Endodermal cell (in vitro differentiated cells): ENCODE data around the gene UNC13B. TPM values are rescaled to one million over a fixed set of nuclear protein-coding genes. Genes with fewer than 3 reads are reported as not detected.

Source experiments
- DNase-seq: peaks from one replicate; pipeline ENCODE4 v3.0.0-alpha.2; 2017
- H3K27ac ChIP-seq: 2 replicates; pipeline ENCODE4 v1.5.1; 2013; ENCODE audit warnings: mild to moderate bottlenecking, low read depth, low read length, moderate library complexity
- H3K27me3 ChIP-seq: 2 replicates; pipeline ENCODE4 v1.6.1; 2013; ENCODE audit warnings: mild to moderate bottlenecking, low read length, moderate library complexity; ENCODE audit not compliant: insufficient read depth, control insufficient read depth, poor library complexity, severe bottlenecking
- H3K36me3 ChIP-seq: 2 replicates; pipeline ENCODE4 v1.7.0; 2013; ENCODE audit warnings: mild to moderate bottlenecking, low read length, moderate library complexity; ENCODE audit not compliant: control insufficient read depth, insufficient read depth
- H3K4me1 ChIP-seq: one replicate; pipeline ENCODE4 v1.7.0; 2013; ENCODE audit warnings: low read length; ENCODE audit not compliant: control insufficient read depth, insufficient read depth
- H3K4me3 ChIP-seq: 2 replicates; pipeline ENCODE4 v1.5.1; 2013; ENCODE audit warnings: mild to moderate bottlenecking, low read length, moderate library complexity
- H3K9ac ChIP-seq: 2 replicates; pipeline ENCODE4 v1.6.1; 2013; ENCODE audit warnings: mild to moderate bottlenecking, low read length, moderate library complexity; ENCODE audit not compliant: poor library complexity, severe bottlenecking; ENCODE audit errors: extremely low read depth
- H3K9me3 ChIP-seq: 2 replicates; pipeline ENCODE4 v1.6.1; 2013; ENCODE audit warnings: mild to moderate bottlenecking, low read length, moderate library complexity; ENCODE audit not compliant: control insufficient read depth
- H3K27ac Mint-ChIP-seq: 2 replicates; pipeline ENCODE4 v1.8.0; 2020; ENCODE audit warnings: mixed read lengths
- H3K27me3 Mint-ChIP-seq: 2 replicates; pipeline ENCODE4 v1.8.0; 2021; ENCODE audit warnings: mild to moderate bottlenecking, mixed read lengths; ENCODE audit not compliant: insufficient read depth
- H3K36me3 Mint-ChIP-seq: 2 replicates; pipeline ENCODE4 v1.8.0; 2020; ENCODE audit warnings: low read depth, mixed read lengths
- H3K4me1 Mint-ChIP-seq: 2 replicates; pipeline ENCODE4 v1.8.0; 2020; ENCODE audit warnings: mixed read lengths
- H3K4me3 Mint-ChIP-seq: 2 replicates; pipeline ENCODE4 v1.8.0; 2020; ENCODE audit warnings: mild to moderate bottlenecking, moderate library complexity, mixed read lengths
- H3K9me3 Mint-ChIP-seq: 2 replicates; pipeline ENCODE4 v1.8.0; 2020; ENCODE audit warnings: mild to moderate bottlenecking, mixed read lengths
- WGBS, 2 experiments: methylation state at CpG; one replicate each; pipeline versions ENCODE4 v1.1.5 to v1.1.7; 2013; ENCODE audit warnings: missing lambda C conversion rate in 2 of 2, mixed read lengths in 1 of 2; ENCODE audit not compliant: insufficient coverage in 1 of 2, insufficient read length in 1 of 2; 5-methylcytosine and 5-hydroxymethylcytosine counted together
- total RNA-seq, 2 donors: library from RNA; stranded (reverse); fragmentation: NEBNext Ultra II Directional in 1 of 2; extraction: Animal tissue kit (Norgen Biotek cat#: 25700) in 1 of 2; gene quantifications; 2 replicates in 1 of 2; 3 replicates in 1 of 2; pipeline ENCODE4 v1.2.1, GENCODE V29; 2021
- TF ChIP-seq, protein P1 (sequence below): fragments of 200-600 bp; sonication (generic); conservative IDR thresholded peaks from 2 replicates; pipeline ENCODE4 v1.5.0; 2021; ENCODE audit warnings: antibody characterized with exemption, mild to moderate bottlenecking

The UNC13B gene
- total RNA-seq, 2 donors from 2014 or later, result 53.9 to 57.2 TPM

- Mint-ChIP-seq H3K4me3 (peak overlapping the region; percentile 76), H3K9me3 (no peaks in the 10 kb centered on the region), H3K27me3 (no peaks in the 10 kb centered on the region), H3K27ac (peak overlapping the region; percentile 93), H3K4me1 (peaks cover 45% of the 10 kb centered on the region), H3K36me3 (peaks cover 4% of the 10 kb centered on the region)
- Histone ChIP-seq H3K27ac (peak overlapping the region; percentile 96), H3K4me1 (peaks cover 12% of the 10 kb centered on the region), H3K9me3 (no peaks in the 10 kb centered on the region), H3K9ac (peak overlapping the region; percentile 75), H3K4me3 (peak overlapping the region; percentile 96), H3K27me3 (no peaks in the 10 kb centered on the region), H3K36me3 (no peaks in the 10 kb centered on the region)
- 6% methylated on average over 5 of the region's 5 CpGs; no CpG with 5 or more reads in 1 of the 2 experiments for WGBS, 2 experiments
- peak; percentile 96 for DNase-seq
- TF ChIP-seq, protein P1, sequence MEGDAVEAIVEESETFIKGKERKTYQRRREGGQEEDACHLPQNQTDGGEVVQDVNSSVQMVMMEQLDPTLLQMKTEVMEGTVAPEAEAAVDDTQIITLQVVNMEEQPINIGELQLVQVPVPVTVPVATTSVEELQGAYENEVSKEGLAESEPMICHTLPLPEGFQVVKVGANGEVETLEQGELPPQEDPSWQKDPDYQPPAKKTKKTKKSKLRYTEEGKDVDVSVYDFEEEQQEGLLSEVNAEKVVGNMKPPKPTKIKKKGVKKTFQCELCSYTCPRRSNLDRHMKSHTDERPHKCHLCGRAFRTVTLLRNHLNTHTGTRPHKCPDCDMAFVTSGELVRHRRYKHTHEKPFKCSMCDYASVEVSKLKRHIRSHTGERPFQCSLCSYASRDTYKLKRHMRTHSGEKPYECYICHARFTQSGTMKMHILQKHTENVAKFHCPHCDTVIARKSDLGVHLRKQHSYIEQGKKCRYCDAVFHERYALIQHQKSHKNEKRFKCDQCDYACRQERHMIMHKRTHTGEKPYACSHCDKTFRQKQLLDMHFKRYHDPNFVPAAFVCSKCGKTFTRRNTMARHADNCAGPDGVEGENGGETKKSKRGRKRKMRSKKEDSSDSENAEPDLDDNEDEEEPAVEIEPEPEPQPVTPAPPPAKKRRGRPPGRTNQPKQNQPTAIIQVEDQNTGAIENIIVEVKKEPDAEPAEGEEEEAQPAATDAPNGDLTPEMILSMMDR, result no peak
Measured at GRCh38 chr9:35114113-35114839, 47.5 kb upstream of the UNC13B start.

GRCh38 chr9:35114840-35115628 is 46.8 kb upstream of the UNC13B start:
- H3K9ac ChIP-seq, result peak overlapping the region; percentile 75
- peak overlapping the region; percentile 93 for H3K27ac Mint-ChIP-seq
- H3K4me1 ChIP-seq, result peaks cover 7% of the 10 kb centered on the region
- peak; percentile 71 for DNase-seq
- H3K27me3 Mint-ChIP-seq, result no peaks in the 10 kb centered on the region
- H3K4me3 Mint-ChIP-seq, result peak overlapping the region; percentile 76
- peak overlapping the region; percentile 96 for H3K27ac ChIP-seq
- H3K36me3 ChIP-seq, result no peaks in the 10 kb centered on the region
- H3K4me3 ChIP-seq, result peak overlapping the region; percentile 96
- H3K9me3 Mint-ChIP-seq, result no peaks in the 10 kb centered on the region
- H3K9me3 ChIP-seq, result no peaks in the 10 kb centered on the region
- TF ChIP-seq, protein P1, result no peak
- 32 to 83% methylated on average over 1 to 11 of the region's 12 CpGs for WGBS, 2 experiments
- H3K36me3 Mint-ChIP-seq, result peaks cover 4% of the 10 kb centered on the region
- no peaks in the 10 kb centered on the region for H3K27me3 ChIP-seq
- H3K4me1 Mint-ChIP-seq, result peaks cover 40% of the 10 kb centered on the region

DNA sequence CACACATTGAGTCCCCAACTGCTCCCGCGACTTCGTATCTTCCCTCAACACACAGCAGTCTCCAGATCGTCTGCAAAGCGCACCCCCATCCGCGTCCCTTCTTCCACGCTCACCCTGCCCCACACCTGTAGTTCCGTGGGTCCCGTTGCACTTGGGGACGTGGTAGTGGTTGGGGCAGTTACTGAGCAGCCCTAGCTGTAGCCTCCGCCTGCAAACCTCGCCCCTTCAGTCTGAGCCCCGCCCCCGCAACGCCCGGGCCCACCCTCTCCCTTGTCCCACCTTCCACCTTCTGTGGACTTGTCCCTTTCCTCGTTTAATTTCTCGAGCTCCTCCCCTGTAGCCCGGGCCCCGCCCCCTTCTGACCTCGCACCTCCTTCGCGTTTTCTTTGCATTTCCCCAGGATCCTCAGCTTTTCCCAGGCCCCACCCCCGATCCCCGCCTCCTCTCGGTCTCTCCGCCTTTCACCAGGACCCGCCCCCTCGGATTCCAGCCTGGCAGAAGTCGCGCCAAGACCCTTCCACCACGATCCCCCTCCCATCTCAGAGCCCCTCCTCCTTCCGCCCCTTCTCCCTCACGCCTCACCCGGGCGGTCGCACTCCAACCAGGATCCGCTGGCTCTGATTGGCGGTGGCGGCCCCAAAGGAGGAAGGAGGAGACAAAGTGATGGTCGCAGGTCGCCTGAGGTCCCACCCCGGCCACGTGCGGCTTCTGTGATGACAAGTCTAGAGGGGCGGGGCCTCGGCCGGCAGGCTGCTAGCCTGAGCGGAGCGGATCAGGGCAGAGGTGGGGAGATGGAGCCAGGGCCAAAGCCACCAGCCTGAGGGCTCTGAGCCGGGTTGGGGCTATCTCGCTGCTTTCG is 45.9 kb upstream of the UNC13B start, which contains the start of gene ATOSB:
Gene ATOSB, minus strand, starts transcription at position 183 of the 859 bp plus-strand sequence. CDS start 7,588 bp downstream, outside the sequence.
- no peaks in the 10 kb centered on the region for H3K27me3 ChIP-seq
- H3K36me3 ChIP-seq, result no peaks in the 10 kb centered on the region
- H3K9me3 ChIP-seq, result no peaks in the 10 kb centered on the region
- TF ChIP-seq, protein P1, result no peak
- Mint-ChIP-seq H3K4me1 (peaks cover 32% of the 10 kb centered on the region), H3K4me3 (peak within 1 kb of the TSS; percentile 76), H3K9me3 (no peaks in the 10 kb centered on the region), H3K27ac (peak within 1 kb of the TSS; percentile 93), H3K36me3 (peaks cover 4% of the 10 kb centered on the region), H3K27me3 (no peaks in the 10 kb centered on the region)
- H3K4me1 ChIP-seq, result peaks cover 7% of the 10 kb centered on the region
- 0% methylated on average over 11 to 54 of the region's 54 CpGs for WGBS, 2 experiments
- peak within 1 kb of the TSS; percentile 96 for H3K4me3 ChIP-seq
- peak within 1 kb of the TSS; percentile 75 for H3K9ac ChIP-seq
- DNase-seq, result peak; percentile 100
- H3K27ac ChIP-seq, result peak within 1 kb of the TSS; percentile 96
